Large intestine (tissue), 12 donors: Measurements from ENCODE around the gene ANO1. TPM values are rescaled to one million over a fixed set of nuclear protein-coding genes. Genes with fewer than 3 reads are reported as not detected.
A peak's percentile ranks its signal among the peaks of the same experiment; 100 is the strongest.

ENCODE experiments used
- DNase-seq, 2 donors: peaks; one replicate each; pipeline versions ENCODE4 v3.0.0 to v3.0.0-alpha.2; 2013
- H3K27ac ChIP-seq: one replicate; pipeline ENCODE4 v1.5.1; 2013; ENCODE audit warnings: low read length
- H3K27me3 ChIP-seq: 2 replicates; pipeline ENCODE4 v1.6.1; 2013; ENCODE audit warnings: low read length; ENCODE audit not compliant: control insufficient read depth, insufficient read depth
- H3K36me3 ChIP-seq: 2 replicates; pipeline ENCODE4 v1.6.1; 2013; ENCODE audit warnings: low read length; ENCODE audit not compliant: control insufficient read depth, insufficient read depth
- H3K4me1 ChIP-seq: one replicate; pipeline ENCODE4 v1.6.1; 2013; ENCODE audit warnings: low read length; ENCODE audit not compliant: control insufficient read depth, insufficient read depth
- H3K4me3 ChIP-seq: one replicate; pipeline ENCODE4 v1.5.1; 2013; ENCODE audit warnings: low read length
- H3K9me3 ChIP-seq: one replicate; pipeline ENCODE4 v1.6.1; 2013; ENCODE audit warnings: mild to moderate bottlenecking, low read depth, low read length, moderate library complexity; ENCODE audit not compliant: control insufficient read depth
- WGBS: methylation state at CpG from one replicate; pipeline ENCODE4 v1.1.5; 2013; ENCODE audit warnings: low lambda C conversion rate; ENCODE audit not compliant: insufficient coverage; 5-methylcytosine and 5-hydroxymethylcytosine counted together
- long read RNA-seq, 11 donors: transcript quantifications; one replicate each; lab custom pipeline, GENCODE V29; 2026
- polyA plus RNA-seq: library from polyadenylated mRNA; unstranded; fragments of 120-200 nt; gene quantifications from one replicate; pipeline ENCODE4 v1.2.1, GENCODE V29; 2013

ANO1 gene
- polyA plus RNA-seq: 12.3 TPM
- long read RNA-seq, donor 1: 0 reads
- long read RNA-seq, donor 2: 0 reads
- long read RNA-seq, donor 3: 0 reads
- long read RNA-seq, donor 4: 0 reads
- long read RNA-seq, donor 5: 0 reads
- long read RNA-seq, donor 6: 0 reads
- long read RNA-seq, donor 7: 0 reads
- long read RNA-seq, donor 8: 0 reads
- long read RNA-seq, donor 9: 0 reads
- long read RNA-seq, donor 10: 0 reads
- long read RNA-seq, donor 11: 0 reads

- Histone ChIP-seq H3K27me3 (peaks cover 77% of the 10 kb centered on the region), H3K4me3 (peak within 1 kb of the TSS; percentile 13), H3K27ac (no peak within 1 kb of the TSS), H3K9me3 (no peaks in the 10 kb centered on the region), H3K36me3 (no peaks in the 10 kb centered on the region), H3K4me1 (peaks cover 3% of the 10 kb centered on the region)
- peak in 1 of 2 donors; percentile 31 for DNase-seq
- no CpG with 5 or more reads among the region's 87 CpGs for WGBS
Observed at GRCh38 chr11:70078095-70078780, at the start of gene ANO1. ANO1 (plus strand) TSS chr11:70078317; CDS start chr11:70078607, 290 bp downstream.

GRCh38 chr11:70029115-70029860 is 48.8 kb upstream of the ANO1 start:
- no CpG with 5 or more reads among the region's 14 CpGs for WGBS
- no peaks in the 10 kb centered on the region for H3K36me3 ChIP-seq
- peaks cover 11% of the 10 kb centered on the region for H3K9me3 ChIP-seq
- DNase-seq: no peak
- H3K4me3 ChIP-seq: no peak overlapping the region
- H3K27me3 ChIP-seq: peaks cover 5% of the 10 kb centered on the region
- no peak overlapping the region for H3K27ac ChIP-seq
- no peaks in the 10 kb centered on the region for H3K4me1 ChIP-seq

- no peaks in the 10 kb centered on the region for H3K36me3 ChIP-seq
- peaks cover 5% of the 10 kb centered on the region for H3K27me3 ChIP-seq
- no peak for DNase-seq
- H3K4me1 ChIP-seq: no peaks in the 10 kb centered on the region
- H3K4me3 ChIP-seq: no peak overlapping the region
- H3K27ac ChIP-seq: no peak overlapping the region
- whole genome bisulfite sequencing: no CpG with 5 or more reads among the region's 9 CpGs
- H3K9me3 ChIP-seq: peaks cover 11% of the 10 kb centered on the region
Observed at GRCh38 chr11:70029861-70030380, 48.2 kb upstream of the ANO1 start.

- WGBS: 86% methylated on average over 1 of the region's 7 CpGs
- H3K4me1 ChIP-seq: no peaks in the 10 kb centered on the region
- no peak overlapping the region for H3K4me3 ChIP-seq
- peaks cover 5% of the 10 kb centered on the region for H3K27me3 ChIP-seq
- H3K36me3 ChIP-seq: no peaks in the 10 kb centered on the region
- no peak overlapping the region for H3K27ac ChIP-seq
- no peak for DNase-seq
- peaks cover 9% of the 10 kb centered on the region for H3K9me3 ChIP-seq
Observed at GRCh38 chr11:70030412-70030811, 47.7 kb upstream of the ANO1 start.

GRCh38 chr11:70031631-70032469 is 46.3 kb upstream of the ANO1 start:
- Histone ChIP-seq H3K27ac (no peak overlapping the region), H3K4me1 (no peaks in the 10 kb centered on the region), H3K9me3 (no peaks in the 10 kb centered on the region), H3K36me3 (no peaks in the 10 kb centered on the region), H3K27me3 (peaks cover 5% of the 10 kb centered on the region), H3K4me3 (no peak overlapping the region)
- no CpG with 5 or more reads among the region's 18 CpGs for WGBS
- no peak for DNase-seq

GRCh38 chr11:70032470-70032795 is 45.7 kb upstream of the ANO1 start:
- DNase-seq: no peak
- Histone ChIP-seq H3K27me3 (peaks cover 5% of the 10 kb centered on the region), H3K4me3 (no peak overlapping the region), H3K4me1 (no peaks in the 10 kb centered on the region), H3K9me3 (no peaks in the 10 kb centered on the region), H3K27ac (no peak overlapping the region), H3K36me3 (no peaks in the 10 kb centered on the region)
- no CpG with 5 or more reads among the region's 6 CpGs for WGBS

GRCh38 chr11:70032943-70033710 is 45.0 kb upstream of the ANO1 start:
- Histone ChIP-seq H3K36me3 (no peaks in the 10 kb centered on the region), H3K4me3 (no peak overlapping the region), H3K27me3 (peaks cover 5% of the 10 kb centered on the region), H3K4me1 (no peaks in the 10 kb centered on the region), H3K27ac (no peak overlapping the region), H3K9me3 (no peaks in the 10 kb centered on the region)
- DNase-seq: no peak
- WGBS: no CpG with 5 or more reads among the region's 19 CpGs

GRCh38 chr11:70033711-70034070 is 44.4 kb upstream of the ANO1 start:
- Histone ChIP-seq H3K27ac (no peak overlapping the region), H3K4me3 (no peak overlapping the region), H3K36me3 (no peaks in the 10 kb centered on the region), H3K27me3 (peaks cover 5% of the 10 kb centered on the region), H3K9me3 (no peaks in the 10 kb centered on the region), H3K4me1 (no peaks in the 10 kb centered on the region)
- WGBS: no CpG with 5 or more reads among the region's 4 CpGs
- no peak for DNase-seq

GRCh38 chr11:70034740-70035365 is 43.3 kb upstream of the ANO1 start:
- H3K4me1 ChIP-seq: no peaks in the 10 kb centered on the region
- no peak overlapping the region for H3K27ac ChIP-seq
- peaks cover 5% of the 10 kb centered on the region for H3K27me3 ChIP-seq
- H3K36me3 ChIP-seq: no peaks in the 10 kb centered on the region
- H3K4me3 ChIP-seq: no peak overlapping the region
- DNase-seq: no peak
- H3K9me3 ChIP-seq: no peaks in the 10 kb centered on the region
- 60% methylated on average over 1 of the region's 11 CpGs for WGBS
